Transverse colon (tissue), 4 donors: ENCODE results near the gene PHF13.

Source experiments
- CTCF ChIP-seq, 5 experiments: fragments of 200-600 bp in 3 of 5; fragments of 450-650 bp in 2 of 5; sonication (generic) in 3 of 5; IDR thresholded peaks; 1 replicate in 2 of 5; 2 replicates in 3 of 5; pipeline ENCODE4 v1.5.1; 2016 to 2017; ENCODE audit warnings: antibody characterized with exemption in 5 of 5, inconsistent platforms in 3 of 5, mild to moderate bottlenecking in 2 of 5, moderate library complexity in 1 of 5
- EP300 ChIP-seq: sonication (generic); formaldehyde crosslinking; IDR thresholded peaks from one replicate; pipeline ENCODE4 v1.6.1; 2017; ENCODE audit warnings: antibody characterized with exemption, low read depth
- POLR2A ChIP-seq: fragments of 450-650 bp; IDR thresholded peaks from one replicate; pipeline ENCODE4 v1.6.1; 2016; ENCODE audit warnings: antibody characterized with exemption, mild to moderate bottlenecking, moderate library complexity
- POLR2AphosphoS5 ChIP-seq, 3 donors: sonication (generic); formaldehyde crosslinking; IDR thresholded peaks; one replicate each; pipeline ENCODE4 v1.6.1; 2016; ENCODE audit warnings: antibody characterized with exemption in 3 of 3

DNA sequence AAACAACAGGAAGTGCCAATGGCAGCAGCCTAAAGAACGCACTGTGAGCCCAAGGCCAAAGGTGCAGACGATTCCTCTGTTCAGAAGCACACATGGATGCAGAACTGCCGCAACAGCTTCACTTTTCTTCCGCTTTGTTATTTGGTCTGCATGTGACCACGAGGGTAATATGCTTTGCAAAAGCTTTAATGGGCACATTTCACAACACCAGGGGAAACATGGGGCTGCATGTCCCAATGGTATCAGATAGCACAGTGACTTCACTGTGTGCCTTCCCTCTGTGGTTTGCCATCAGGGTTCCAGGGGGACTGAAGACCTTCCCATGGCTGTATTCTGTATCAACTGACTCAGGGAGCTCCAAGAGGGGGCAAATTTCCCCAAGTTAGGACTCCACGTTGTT, 39.5 kb downstream of the PHF13 start:
- no peak for TF ChIP-seq CTCF (IDR thresholded peaks at IDR 0.05)
- no peak for TF ChIP-seq POLR2AphosphoS5 (IDR thresholded peaks at IDR 0.05)
- TF ChIP-seq EP300, result no peak
- TF ChIP-seq POLR2A, result no peak
